ENCODE results near the gene RPRD1B.
"Not testable (repeated sequence)": the region's sequence is repeated elsewhere in the genome, so short reads cannot be mapped to it uniquely, and the experiment has no call there.

RPRD1B gene

DNA sequence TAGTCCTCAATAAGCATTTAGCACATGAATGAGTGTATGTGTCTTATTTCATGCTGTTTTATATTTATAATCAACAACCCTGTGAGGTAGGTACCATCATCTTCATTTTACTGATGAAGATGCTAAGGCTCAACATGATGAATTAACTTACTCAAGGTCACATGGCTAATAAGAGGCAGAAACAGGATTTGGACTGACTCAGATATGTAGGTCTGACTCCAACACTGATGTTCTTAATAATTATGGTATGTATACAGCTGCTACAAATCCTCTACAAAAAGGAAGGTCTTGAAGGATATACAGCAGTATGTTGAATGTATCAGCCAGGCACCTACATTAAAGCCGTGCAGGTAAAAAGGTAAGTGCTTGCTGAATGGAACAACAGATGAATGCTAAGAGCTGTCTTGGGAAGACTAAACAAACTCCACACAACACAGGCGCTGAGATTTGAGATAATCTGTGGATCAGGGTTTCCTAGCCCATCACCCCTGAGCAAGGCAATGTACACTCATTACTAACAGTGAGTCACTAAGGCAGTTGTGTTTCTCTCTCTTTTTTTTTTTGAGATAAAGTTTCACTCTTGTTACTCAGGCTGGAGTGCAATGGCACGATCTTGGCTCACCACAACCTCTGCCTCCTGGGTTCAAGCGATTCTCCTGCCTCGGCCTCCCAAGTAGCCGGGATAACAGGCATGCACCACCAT, 32.2 kb upstream of the RPRD1B start:
- DNase-seq (ENCODE audit: low read depth), result peak; percentile 90

DNA sequence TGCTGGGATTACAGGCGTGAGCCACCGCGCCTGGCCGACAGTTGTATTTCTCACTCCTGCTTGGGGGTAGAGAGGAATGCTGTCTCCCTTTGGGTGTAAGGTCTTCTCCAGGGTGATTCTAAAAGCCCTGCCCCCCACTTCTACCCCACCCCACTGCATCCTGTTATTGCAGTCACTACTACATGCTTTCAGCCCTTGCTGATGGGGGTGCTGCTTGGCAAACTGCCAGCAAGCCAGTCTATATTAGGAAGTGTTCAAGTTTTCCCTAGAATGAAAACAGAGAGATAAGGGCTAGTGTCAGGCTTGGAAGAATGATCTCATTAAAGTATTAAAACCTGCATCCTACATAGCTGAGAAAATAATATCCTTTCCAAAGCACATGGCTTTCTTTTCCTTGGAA, 31.6 kb upstream of the RPRD1B start:
- DNase-seq (ENCODE audit: low read depth), result peak; percentile 56

DNA sequence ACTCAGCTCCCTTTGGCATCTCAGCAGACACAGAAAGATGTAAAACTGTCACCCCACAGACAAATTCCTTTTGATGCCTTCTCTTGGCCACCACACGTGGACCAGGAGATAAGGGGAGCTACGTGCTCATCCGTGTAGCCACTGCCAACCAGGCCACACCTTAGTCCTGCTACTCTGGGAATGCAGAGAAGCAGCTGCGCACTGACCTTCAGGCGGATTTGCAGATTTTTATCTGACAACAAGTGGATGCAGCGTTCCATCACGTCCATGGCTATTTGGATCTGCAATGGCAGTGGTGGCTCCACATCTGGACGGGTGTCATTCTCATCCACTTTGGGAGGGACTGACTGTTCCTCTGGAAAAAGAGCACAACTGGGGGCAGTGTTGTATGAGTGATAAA, 31.1 kb upstream of the RPRD1B start:
- DNase-seq (ENCODE audit: low read depth), result peak; percentile 43

DNA sequence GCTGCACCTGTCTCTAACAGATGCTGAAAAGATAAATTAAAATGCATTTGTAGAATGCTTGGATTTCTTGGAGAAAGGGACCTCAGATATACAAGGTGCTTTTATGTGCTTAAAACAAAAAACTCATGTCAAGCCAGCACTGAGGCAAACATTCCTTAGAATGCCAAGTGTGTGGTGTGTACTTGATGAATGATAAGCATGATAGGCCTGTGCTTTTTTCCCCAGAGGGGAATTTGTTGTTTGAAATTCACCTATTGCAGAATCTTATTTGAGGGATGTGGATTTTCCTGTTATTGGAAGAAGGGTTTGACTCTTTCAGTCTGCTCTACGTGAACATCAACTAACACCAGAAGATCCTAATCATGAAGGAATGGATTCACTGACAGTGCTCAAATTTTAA, 29.1 kb upstream of the RPRD1B start:
- DNase-seq (ENCODE audit: low read depth), result peak; percentile 48

DNA sequence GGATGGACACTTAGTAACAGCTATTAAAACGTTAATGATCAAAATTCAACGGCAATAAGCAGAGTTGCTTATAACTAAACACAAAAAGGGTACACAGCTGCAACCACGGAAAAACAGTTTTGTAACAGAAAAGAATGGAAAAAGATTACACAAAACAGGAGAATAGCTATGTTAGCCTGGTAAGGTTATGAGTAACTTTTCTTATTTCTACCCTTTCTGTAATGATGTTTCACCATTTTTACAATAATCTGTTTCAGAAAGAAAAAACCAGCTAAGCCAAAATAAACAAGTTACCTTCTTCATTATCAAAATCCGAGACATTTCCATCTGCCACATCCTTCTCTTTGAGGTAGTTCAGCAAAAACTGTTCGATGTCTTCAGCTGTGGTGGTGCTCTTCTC, 27.6 kb upstream of the RPRD1B start:
- DNase-seq (ENCODE audit: low read depth), result no peak

DNA sequence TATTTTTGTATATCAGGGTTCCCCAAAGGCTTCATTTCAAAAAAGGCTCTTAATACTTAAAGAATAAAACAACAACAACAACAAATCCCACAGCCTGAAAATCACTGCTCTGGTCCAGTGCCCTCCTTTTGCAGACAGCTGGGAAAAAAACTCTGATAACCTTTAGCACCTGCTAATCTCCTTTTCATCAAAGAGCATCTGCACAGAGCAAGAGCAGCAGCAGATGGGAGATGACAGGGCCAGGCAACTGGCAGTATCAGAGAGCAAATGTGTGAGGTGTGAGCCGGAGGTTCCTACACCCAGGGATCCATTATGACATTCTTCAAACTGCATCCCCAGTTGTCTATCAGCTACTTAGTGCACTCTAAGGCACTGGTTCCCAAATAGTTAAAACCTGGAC, 26.0 kb upstream of the RPRD1B start:
- no peak for DNase-seq (ENCODE audit: low read depth)

DNA sequence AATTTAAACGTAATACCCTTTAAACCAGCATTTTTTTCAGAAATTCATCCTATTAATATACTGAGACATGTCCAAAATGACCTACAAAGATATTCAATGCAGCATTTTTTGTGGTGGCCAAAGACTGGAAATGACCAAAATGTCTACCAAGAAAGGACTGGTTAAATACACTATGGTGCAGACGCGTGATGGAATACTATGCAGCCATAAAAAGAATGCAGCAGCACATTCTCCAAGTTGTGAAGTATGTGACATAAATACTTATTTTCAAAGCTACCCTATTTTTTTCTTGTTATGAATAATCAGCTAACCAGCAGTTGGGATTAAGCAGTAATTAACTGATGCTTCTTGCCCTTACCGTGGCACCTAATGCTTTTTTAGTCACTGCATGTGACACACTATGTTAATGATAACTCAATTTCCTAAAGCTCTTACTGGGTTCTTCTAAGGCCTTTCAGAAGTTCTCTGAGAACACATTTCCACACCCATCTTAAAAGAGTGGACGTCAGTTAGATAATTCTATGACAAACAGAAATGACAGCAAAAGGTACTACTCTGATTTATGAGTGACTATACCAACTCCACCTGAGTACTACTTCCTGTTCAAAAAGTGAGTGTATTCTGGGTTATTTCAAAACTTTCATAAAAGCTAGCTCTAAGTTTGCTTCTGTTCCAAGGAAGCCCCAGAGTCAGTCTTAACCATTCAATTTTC, 25.2 kb upstream of the RPRD1B start:
- no peak for DNase-seq (ENCODE audit: low read depth)

DNA sequence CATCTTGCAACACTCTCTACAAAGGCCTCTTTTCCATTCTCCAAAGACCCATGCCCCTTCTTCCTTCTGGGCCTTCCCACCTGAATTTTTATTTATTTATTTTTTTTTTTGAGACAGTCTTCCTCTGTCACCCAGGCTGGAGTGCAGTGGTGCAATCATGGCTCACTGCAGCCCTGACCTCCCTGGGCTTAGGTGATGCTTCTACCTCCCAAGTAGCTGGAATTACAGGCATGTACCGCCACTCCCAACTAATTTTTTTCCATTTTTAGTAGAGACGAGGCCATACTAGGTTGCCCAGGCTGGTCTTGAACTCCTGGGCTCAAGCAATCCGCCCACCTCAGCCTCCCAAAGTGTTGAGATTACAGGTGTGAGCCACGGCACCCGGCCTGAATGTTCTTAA, 24.1 kb upstream of the RPRD1B start:
- DNase-seq (ENCODE audit: low read depth), result not testable (repeated sequence)

DNA sequence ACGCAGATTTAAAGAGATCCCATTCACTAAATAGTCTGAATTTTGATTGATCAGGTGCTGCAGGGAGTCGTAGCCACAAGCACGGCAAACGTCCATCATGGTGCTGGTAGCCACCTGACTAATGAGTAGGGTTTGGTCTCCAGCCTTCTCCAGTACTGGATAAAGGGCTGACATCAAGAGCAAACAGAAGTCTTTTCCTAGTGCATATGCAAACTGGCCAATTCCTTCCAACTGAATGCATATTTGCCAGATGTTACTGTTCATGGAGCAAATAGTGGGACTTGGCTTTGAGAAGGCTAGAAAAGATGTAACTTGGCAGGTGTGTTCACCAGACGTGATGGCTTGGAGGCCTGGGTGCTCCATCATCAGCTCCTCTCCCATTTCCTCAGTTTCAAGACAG, 21.9 kb upstream of the RPRD1B start:
- no peak for DNase-seq (ENCODE audit: low read depth)

DNA sequence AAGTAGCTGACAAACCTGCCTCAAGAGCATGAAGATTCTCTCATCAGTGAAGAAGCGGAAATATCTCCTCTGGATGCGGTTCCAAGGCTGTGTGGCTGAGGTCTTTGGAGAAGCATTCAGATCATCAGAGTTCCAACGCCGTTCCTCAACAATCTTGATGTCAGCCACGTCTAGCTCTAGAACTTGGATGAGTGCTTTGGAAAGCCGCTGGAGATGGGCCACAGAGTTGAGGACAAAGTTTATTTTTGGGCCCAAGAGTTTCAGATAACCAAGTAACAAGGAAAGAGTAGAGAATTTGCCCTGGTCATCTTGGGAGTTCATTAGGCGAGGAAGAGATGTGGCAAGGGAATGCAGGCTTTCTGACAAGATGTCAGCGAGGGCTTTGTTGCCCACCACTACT, 21.2 kb upstream of the RPRD1B start:
- DNase-seq (ENCODE audit: low read depth), result no peak

DNA sequence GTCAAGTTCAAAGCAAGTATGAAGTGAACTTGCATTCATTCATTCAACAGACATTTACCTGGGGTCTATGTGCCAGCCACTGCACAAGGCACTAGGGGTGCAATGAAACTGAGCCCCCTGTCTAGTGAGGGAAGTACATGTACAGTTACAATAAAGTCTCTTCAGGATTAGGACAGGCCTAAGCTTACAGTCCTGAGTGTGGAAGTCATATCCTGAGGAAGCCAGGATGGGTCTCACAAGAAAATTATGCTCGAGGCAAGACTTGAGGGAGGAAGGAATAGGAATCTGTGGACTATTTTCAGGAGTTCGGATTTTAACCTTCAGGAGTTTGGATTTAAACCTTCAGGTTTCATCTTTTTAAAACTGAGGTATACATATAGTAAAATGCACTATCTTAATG, 19.7 kb upstream of the RPRD1B start:
- no peak for DNase-seq (ENCODE audit: low read depth)

DNA sequence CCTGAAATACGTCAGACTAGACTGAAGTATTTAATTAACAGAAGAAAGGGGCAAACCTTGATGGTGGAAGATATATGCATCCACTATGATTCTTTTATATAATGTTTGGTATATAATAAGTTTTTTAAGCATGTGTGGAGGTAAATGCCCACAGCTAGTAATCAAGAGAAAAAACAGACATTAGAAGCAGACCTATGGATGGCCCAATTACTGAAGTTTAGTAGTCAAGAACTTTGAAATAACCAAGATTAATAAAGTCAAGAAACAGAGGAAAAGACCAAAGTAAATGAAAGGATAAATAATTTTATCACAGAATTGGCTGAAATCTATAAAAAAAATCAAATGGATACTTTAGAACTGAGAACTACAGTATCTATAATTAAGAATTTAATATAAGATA, 15.6 kb upstream of the RPRD1B start:
- DNase-seq (ENCODE audit: low read depth), result no peak

DNA sequence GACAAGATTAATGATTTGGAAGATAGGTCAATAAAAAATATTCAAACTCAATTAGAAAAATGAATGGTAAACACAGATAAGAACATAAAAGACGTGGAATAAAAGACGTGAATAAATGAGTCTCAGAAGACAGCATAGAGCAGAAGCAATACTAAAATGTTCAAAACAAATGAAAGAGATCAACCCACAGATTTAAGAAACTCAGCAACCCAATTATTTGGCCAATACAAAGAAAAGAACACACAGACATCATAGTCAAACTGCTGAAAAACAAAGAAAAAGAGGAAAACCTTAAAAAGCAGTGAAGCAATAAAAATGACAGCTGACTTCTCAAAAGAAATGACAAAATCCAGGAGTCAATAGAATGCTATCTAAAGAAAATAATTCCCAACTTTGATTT, 15.2 kb upstream of the RPRD1B start:
- no peak for DNase-seq (ENCODE audit: low read depth)

DNA sequence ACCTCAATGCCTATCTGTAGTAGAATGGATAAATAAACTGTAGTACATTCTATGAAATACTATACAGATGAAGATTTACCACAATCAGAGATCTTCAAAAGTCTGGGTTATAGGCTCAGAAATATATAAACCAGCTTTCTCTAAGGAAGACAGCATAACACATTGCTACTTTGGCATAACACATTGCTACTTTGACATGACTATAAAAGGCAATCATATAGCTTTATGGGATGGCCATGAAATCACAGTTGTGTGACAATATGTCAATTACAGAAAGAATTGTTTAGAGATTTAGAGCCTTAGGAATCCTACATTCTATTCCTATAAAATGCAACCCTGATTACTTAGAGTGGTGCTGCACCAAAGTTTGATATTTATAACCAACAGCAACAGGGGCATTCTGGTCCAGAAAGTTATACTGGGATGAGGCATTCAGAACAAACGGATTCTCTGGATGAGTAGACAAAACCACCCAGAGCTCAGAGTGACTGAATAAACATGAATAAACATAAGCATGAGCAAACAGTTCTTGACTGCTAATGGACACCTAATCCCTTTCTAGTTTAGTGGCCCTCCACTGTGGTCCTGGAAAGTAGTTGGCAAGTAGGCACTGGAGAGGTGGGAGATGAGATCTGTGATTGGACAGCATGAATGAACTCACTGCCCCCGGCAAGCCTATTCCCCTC, 12.3 kb upstream of the RPRD1B start:
- peak; percentile 42 for DNase-seq (ENCODE audit: low read depth)

DNA sequence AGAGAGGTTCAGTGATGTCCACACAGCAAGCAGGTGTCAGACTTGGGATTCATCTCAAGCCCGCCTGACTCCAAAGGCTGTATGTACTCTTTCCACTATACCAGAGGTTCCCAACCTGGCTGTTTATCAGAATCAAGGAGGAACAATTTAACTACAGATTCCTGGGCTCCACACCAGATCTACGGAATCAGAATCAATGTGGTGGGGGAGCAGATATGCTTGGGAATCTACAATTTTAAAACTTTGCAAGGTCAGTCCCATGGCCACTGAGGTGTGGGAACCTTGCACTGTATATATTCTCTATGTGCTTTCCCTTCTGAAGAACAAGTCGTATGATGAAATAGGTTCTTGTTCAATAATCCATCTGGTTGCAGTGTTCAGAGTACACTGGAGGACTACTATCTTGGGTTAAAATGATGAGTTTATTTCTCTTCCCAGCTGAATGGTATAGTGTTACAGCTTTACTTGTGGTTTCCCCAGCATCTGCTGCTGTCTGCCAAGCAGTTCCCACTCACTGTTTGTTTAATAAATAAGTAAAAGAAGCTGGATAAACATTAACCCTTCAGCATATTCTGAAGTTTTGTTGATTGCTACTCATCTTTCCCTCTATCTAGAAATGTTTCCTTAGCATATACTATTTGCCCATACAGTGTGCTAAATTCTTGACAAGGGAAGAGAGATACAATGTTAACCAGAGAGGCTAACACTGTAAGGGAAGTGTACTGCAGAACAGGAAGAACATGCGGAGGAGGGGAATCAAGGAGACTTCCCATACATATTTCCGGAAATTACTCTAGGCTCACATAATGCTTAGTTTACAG, 10.2 kb upstream of the RPRD1B start:
- DNase-seq (ENCODE audit: low read depth), result peak; percentile 86

DNA sequence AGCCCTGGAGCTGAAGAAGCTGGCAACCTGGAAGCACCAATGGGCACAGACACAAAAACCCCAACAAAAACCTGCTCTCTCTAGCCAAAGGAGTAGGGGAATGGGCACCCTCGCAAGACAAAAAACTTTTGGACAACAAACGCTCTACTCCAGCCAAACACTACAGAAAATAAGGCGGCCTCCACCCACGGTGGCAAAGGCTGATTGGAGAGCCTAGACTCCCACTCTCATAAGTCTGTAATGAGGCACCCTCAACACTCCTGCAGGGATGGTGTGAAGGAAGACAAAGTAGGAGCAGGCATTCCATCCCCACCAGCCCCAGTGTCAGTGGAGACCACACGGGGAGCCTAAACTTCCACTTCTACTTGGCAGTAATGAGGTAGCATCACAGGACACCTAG, 9.1 kb upstream of the RPRD1B start:
- DNase-seq (ENCODE audit: low read depth), result no peak

DNA sequence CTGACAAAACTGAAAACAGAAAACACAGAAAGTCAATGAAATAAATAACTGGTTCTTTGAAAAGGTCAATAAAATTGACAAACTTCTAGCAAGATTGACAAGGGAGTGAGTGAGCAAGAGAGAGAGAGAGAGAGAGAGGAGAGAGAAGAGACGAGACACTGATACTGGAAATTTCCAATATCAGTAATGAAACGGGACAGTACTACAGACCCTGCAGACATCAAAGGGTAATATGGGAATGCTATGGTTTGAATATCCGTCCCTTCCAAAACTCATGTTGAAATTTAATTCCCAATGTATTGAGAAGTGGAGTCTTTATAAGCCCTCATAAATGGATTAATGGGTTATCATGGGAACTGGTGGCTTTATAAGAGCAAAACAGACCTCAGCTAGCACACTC, 4.1 kb upstream of the RPRD1B start:
- DNase-seq (ENCODE audit: low read depth), result no peak

DNA sequence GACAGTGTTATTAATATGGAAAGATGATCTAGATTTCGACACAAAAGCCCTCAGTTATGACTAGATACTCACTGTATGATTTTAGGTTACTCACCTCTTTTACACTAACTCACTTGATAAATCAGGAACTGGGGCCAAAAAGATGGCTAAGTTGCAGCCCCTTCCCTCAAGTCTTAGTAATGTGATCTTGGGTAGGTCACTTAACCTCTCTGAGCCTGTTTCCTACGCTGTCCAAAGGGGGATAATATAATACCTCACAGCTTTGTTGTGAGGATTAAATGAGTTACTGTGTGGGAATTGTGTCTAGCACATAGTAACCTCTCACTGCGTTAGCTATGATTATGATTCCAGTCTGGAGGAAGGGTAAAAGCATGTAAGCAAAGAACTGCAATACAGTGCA, 1.6 kb upstream of the RPRD1B start:
- no peak for DNase-seq (ENCODE audit: low read depth)

DNA sequence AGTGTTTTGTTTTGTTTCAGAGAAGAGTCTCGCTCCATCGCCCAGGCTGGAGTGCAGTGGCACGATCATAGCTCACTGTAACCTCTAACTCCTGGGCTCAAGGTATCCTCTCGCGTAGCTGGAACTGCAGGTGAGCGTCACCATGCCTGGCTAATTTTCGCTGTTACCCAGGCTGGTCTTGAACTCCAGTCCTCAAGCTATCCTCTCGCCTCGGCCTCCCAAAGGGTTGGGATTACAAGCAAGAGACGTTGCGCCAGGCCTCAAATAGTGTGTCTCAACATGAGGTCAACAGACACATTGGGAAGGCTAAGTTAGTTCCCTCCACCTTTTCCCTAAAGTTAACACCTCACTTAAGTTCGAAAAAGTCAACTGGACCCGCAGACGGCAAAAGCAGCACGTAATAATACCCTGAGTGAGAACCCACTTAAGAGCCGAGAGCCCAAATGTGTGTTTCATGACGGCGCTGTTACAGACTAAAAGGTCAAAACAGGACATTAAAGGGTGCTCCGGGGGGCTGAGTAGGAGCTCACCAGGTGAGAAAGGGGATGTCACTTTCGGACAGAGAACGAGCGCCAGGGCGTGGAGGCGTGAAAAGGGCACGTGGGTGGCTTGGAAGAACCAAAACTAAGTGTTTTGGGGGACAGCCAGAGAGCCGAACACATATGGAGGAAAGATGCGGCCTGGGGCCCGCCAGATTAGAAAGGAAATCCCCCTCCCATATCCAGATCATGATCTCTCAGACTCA, 789 bp upstream of the RPRD1B start:
- DNase-seq (ENCODE audit: low read depth), result no peak

DNA sequence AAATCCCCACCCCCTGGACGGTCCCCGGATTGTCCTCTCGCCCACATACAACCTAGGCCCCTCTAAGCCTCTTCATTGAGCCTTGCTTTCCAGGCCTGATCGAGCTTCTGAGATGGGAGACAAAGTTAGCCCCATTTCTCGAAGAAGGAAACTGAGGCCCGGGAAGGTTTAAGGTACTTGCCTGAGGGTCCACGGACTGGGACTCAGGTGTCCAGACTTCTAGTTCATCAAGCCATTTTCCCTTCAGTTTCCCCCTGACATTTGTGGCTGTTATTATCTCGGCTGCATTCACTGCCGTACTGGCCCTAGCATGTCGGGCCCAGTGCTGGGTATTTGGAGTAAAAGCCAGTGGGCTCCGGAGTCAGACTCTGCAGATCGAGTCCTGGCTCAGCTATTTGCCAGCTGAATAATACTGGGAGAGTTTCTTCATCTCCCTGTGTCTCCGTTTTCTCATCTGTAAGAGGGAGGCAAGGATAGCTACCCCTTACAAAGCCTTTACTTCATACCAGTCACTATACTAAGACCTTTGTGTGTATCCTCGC, 633 bp downstream of the RPRD1B start:
- no peak for DNase-seq (ENCODE audit: low read depth)

DNA sequence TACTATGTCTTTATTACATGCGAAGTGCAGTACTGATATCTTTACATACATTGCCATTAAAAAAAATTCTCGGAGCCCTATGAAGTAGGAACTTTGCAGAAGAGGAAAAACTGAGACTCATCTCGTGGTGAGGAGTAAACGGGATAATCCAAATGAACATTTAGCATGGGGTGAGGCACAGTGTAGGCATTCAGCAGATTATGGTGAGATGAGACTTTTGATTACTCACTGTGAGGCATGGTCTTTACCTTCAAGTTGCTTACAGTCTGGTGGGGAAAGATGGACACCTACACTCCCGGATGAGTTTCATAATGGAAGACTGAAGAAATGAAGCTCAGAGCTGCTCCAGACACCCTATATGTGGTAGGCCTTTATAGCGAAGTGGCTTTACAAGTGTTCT, 1.4 kb downstream of the RPRD1B start:
- peak; percentile 31 for DNase-seq (ENCODE audit: low read depth)

DNA sequence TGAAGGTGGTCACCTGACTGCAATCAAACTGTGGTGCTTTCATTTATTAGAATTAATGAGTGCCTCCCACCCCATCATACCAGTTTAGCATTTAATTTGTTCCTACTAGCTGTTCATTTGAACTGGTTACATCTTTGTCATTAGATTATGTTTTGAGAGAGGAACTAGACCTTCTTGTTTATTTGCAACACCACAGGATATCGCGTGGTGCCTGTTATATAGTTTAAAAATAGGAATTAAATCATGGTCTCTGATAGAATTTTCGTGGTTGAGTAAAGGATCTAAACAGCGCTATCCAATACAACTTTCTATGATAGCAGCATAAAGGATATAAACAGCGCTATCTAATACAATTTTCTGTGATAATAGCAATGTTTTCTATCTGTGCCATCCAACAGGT, 2.8 kb downstream of the RPRD1B start:
- no peak for DNase-seq (ENCODE audit: low read depth)
